Skeletal muscle tissue (tissue), 4 donors: ENCODE measurements around the gene TATDN2. TPM values are rescaled to one million over a fixed set of nuclear protein-coding genes. Genes with fewer than 3 reads are reported as not detected.

Experiments
- H3K27ac ChIP-seq: one replicate; pipeline ENCODE4 v1.7.0; 2013; ENCODE audit warnings: mild to moderate bottlenecking, low read depth, low read length, inconsistent platforms
- H3K27me3 ChIP-seq, 3 donors: one replicate each; pipeline ENCODE4 v1.7.0; 2013; ENCODE audit warnings: low read length in 3 of 3; ENCODE audit not compliant: control insufficient read depth in 3 of 3, insufficient read depth in 3 of 3
- H3K36me3 ChIP-seq, 3 donors: one replicate each; pipeline ENCODE4 v1.7.0; 2013; ENCODE audit warnings: low read length in 3 of 3; ENCODE audit not compliant: control insufficient read depth in 3 of 3, insufficient read depth in 3 of 3
- H3K4me1 ChIP-seq, 3 donors: one replicate each; pipeline ENCODE4 v1.7.0; 2013; ENCODE audit warnings: low read length in 3 of 3, mild to moderate bottlenecking in 3 of 3; ENCODE audit not compliant: control insufficient read depth in 3 of 3, insufficient read depth in 3 of 3
- H3K4me3 ChIP-seq, 3 donors: one replicate each; pipeline ENCODE4 v1.7.0; 2013; ENCODE audit warnings: low read length in 3 of 3
- H3K9ac ChIP-seq, 3 donors: one replicate each; pipeline ENCODE4 v1.7.0; 2013; ENCODE audit warnings: low read length in 3 of 3, mild to moderate bottlenecking in 3 of 3, moderate library complexity in 2 of 3, low read depth in 1 of 3
- H3K9me3 ChIP-seq, 3 donors: one replicate each; pipeline ENCODE4 v1.7.0; 2013; ENCODE audit warnings: low read length in 3 of 3; ENCODE audit not compliant: control insufficient read depth in 3 of 3
- total RNA-seq: library from RNA; depleted of rRNA; stranded (reverse); fragments of >200 nt; gene quantifications from one replicate; pipeline ENCODE4 v1.2.3, GENCODE V29; 2014
- donor health status: Osteomylitis.

TATDN2 gene
- total RNA-seq, 1 donor from 2014 or later, result 13.6 TPM

GRCh38 chr3:10280177-10280529, 31.9 kb downstream of the TATDN2 start:
- Histone ChIP-seq H3K4me1 (no peaks in the 10 kb centered on the region), H3K9me3 (no peaks in the 10 kb centered on the region), H3K4me3 (no peak overlapping the region), H3K9ac (no peak overlapping the region), H3K36me3 (peaks cover 40 to 54% (median 42%) of the 10 kb centered on the region in 3 donors), H3K27me3 (no peaks in the 10 kb centered on the region), H3K27ac (no peak overlapping the region)

GRCh38 chr3:10280571-10280970, 32.3 kb downstream of the TATDN2 start:
- Histone ChIP-seq H3K36me3 (peaks cover 40 to 54% (median 43%) of the 10 kb centered on the region in 3 donors), H3K27ac (no peak overlapping the region), H3K9ac (no peak overlapping the region), H3K4me1 (no peaks in the 10 kb centered on the region), H3K4me3 (no peak overlapping the region), H3K9me3 (no peaks in the 10 kb centered on the region), H3K27me3 (no peaks in the 10 kb centered on the region)

- H3K4me3 ChIP-seq, result no peak overlapping the region
- H3K4me1 ChIP-seq, result no peaks in the 10 kb centered on the region
- H3K9ac ChIP-seq, result no peak overlapping the region
- H3K9me3 ChIP-seq, result no peaks in the 10 kb centered on the region
- no peak overlapping the region for H3K27ac ChIP-seq
- H3K36me3 ChIP-seq, result peaks cover 44 to 51% (median 50%) of the 10 kb centered on the region in 3 donors
- H3K27me3 ChIP-seq, result no peaks in the 10 kb centered on the region
Measured at GRCh38 chr3:10281951-10282350, 33.7 kb downstream of the TATDN2 start.

- Histone ChIP-seq H3K27me3 (no peaks in the 10 kb centered on the region), H3K36me3 (peaks cover 41 to 55% (median 44%) of the 10 kb centered on the region in 3 donors), H3K9me3 (no peaks in the 10 kb centered on the region), H3K9ac (peak overlapping the region in 1 of 3 donors; percentile 33), H3K27ac (no peak overlapping the region), H3K4me3 (no peak overlapping the region), H3K4me1 (no peaks in the 10 kb centered on the region)
Measured at GRCh38 chr3:10283638-10284037, 35.4 kb downstream of the TATDN2 start.

- Histone ChIP-seq H3K27ac (no peak overlapping the region), H3K36me3 (peaks cover 36 to 61% (median 41%) of the 10 kb centered on the region in 3 donors)
Measured at GRCh38 chr3:10284496-10284895, 36.2 kb downstream of the TATDN2 start.

GRCh38 chr3:10285272-10286132, 37.2 kb downstream of the TATDN2 start:
- Histone ChIP-seq H3K4me1 (no peaks in the 10 kb centered on the region), H3K9me3 (no peaks in the 10 kb centered on the region), H3K9ac (no peak overlapping the region), H3K27me3 (no peaks in the 10 kb centered on the region), H3K36me3 (peaks cover 27 to 57% (median 32%) of the 10 kb centered on the region in 3 donors), H3K4me3 (no peak overlapping the region), H3K27ac (no peak overlapping the region)

More at GRCh38 chr3:10284496-10284895, 36.2 kb downstream of the TATDN2 start:
- Histone ChIP-seq H3K9ac (no peak overlapping the region), H3K4me1 (no peaks in the 10 kb centered on the region), H3K4me3 (no peak overlapping the region), H3K27me3 (no peaks in the 10 kb centered on the region), H3K9me3 (no peaks in the 10 kb centered on the region)

GRCh38 chr3:10286133-10286524, 37.9 kb downstream of the TATDN2 start:
- Histone ChIP-seq H3K27ac (no peak overlapping the region), H3K36me3 (peaks cover 22 to 51% (median 28%) of the 10 kb centered on the region in 3 donors), H3K4me1 (no peaks in the 10 kb centered on the region), H3K9ac (no peak overlapping the region), H3K27me3 (no peaks in the 10 kb centered on the region), H3K4me3 (no peak overlapping the region), H3K9me3 (no peaks in the 10 kb centered on the region)

GRCh38 chr3:10286596-10287295, 38.5 kb downstream of the TATDN2 start:
- Histone ChIP-seq H3K27me3 (no peaks in the 10 kb centered on the region), H3K9ac (no peak overlapping the region), H3K36me3 (peaks cover 26 to 51% (median 30%) of the 10 kb centered on the region in 3 donors), H3K4me1 (no peaks in the 10 kb centered on the region), H3K4me3 (no peak overlapping the region), H3K27ac (no peak overlapping the region), H3K9me3 (no peaks in the 10 kb centered on the region)

- Histone ChIP-seq H3K9me3 (no peaks in the 10 kb centered on the region), H3K27ac (no peak overlapping the region), H3K4me1 (peaks cover 0 to 8% (median 0%) of the 10 kb centered on the region in 3 donors), H3K4me3 (no peak overlapping the region), H3K27me3 (no peaks in the 10 kb centered on the region), H3K9ac (no peak overlapping the region), H3K36me3 (peaks cover 28 to 51% (median 31%) of the 10 kb centered on the region in 3 donors)
Measured at GRCh38 chr3:10287936-10288574, 39.8 kb downstream of the TATDN2 start.
